Fibroblast of pulmonary artery (primary cell): ENCODE measurements around the gene ATF6B.

Experiments
- DNase-seq: peaks from one replicate; pipeline ENCODE4 v3.0.0-alpha.2; 2010; ENCODE audit warnings: low read depth
- H3K4me3 ChIP-seq: replicated peaks from 2 replicates; pipeline ENCODE4 v1.5.1; 2011; ENCODE audit warnings: low read depth, mild to moderate bottlenecking, control low read depth, low read length, moderate library complexity
- TF ChIP-seq, protein P1 (sequence below): IDR thresholded peaks from 2 replicates; pipeline ENCODE4 v1.5.1; 2011; ENCODE audit warnings: mild to moderate bottlenecking, control low read depth, low read length, inconsistent platforms; ENCODE audit errors: missing control alignments

Gene ATF6B

DNA sequence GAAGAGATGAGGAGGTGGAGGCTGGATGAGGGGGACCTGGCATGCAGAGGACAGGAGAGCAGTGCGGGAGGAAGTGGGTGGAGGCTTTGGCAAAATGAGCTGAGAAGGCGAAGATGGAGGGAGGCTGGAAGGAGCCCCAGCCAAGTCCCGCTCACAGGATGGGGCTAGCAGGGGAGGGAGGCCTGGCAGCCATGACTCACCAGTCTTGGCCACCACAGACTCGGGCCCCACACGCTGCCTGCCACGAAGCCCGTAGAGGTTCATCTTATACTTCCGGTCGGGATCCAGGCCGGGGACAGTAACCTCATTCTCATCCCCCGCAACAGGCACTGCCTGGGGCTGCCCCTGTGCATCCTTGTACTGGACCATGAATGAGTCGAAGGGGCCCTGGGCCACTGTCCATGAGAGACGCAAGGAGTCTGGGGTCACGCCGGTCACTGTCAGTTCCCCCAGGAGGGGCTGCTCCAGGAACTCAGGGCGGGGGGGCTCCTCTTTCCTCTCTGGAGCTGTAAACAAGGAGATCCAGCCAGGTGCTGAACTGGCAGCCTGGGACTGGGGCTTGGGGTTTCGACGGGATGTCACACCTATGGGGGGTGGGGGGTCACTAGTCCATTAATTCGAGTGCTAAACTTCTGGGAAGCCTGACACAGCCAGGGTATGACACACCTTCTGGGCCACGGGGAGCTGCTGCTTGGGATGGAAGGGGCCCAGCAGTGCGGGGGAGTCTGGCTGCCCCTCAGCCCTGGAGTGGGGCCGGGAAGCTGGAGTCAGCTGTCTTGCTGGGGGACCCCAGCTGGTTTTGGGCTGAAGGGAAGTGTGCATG is 46.7 kb downstream of the ATF6B start:
- peak; percentile 91 for DNase-seq
- TF ChIP-seq, protein P1, sequence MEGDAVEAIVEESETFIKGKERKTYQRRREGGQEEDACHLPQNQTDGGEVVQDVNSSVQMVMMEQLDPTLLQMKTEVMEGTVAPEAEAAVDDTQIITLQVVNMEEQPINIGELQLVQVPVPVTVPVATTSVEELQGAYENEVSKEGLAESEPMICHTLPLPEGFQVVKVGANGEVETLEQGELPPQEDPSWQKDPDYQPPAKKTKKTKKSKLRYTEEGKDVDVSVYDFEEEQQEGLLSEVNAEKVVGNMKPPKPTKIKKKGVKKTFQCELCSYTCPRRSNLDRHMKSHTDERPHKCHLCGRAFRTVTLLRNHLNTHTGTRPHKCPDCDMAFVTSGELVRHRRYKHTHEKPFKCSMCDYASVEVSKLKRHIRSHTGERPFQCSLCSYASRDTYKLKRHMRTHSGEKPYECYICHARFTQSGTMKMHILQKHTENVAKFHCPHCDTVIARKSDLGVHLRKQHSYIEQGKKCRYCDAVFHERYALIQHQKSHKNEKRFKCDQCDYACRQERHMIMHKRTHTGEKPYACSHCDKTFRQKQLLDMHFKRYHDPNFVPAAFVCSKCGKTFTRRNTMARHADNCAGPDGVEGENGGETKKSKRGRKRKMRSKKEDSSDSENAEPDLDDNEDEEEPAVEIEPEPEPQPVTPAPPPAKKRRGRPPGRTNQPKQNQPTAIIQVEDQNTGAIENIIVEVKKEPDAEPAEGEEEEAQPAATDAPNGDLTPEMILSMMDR = no peak
- no peak overlapping the region for H3K4me3 ChIP-seq

DNA sequence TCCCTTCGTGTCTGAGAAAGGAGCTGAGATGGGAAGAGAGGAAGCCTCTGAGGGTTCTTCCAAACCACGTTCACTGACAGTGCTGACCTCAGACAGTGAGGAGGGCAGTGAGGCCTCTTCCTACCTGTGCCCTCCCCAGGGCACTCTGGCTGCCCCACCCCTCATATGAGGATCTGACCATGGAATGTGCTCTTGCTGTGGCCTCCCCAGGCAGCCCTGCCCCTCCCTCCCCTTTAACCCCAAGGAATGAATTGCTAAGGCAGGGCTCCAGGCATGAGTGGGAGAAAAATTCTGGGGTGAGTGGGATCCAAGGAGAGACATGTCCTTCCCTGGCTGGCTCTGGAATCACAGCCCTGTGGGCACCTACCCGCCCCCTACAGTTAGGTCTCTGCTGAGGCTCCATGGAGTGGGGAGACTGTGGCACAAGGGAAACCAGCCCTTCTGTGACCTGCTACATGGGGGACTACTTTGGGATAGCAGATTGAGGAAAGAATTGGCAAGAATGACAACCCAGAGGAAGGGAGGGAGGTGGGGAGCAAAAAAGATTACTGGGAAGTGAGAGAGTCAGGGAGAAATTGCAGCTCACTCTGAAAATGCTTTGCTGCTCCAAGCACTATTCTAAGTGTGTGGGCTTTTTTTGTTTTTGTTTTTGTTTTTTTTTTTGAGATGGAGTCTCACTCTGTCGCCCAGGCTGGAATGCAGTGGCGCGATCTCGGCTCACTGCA is 48.3 kb downstream of the ATF6B start:
- TF ChIP-seq, protein P1 = no peak
- no peak overlapping the region for H3K4me3 ChIP-seq
- no peak for DNase-seq

DNA sequence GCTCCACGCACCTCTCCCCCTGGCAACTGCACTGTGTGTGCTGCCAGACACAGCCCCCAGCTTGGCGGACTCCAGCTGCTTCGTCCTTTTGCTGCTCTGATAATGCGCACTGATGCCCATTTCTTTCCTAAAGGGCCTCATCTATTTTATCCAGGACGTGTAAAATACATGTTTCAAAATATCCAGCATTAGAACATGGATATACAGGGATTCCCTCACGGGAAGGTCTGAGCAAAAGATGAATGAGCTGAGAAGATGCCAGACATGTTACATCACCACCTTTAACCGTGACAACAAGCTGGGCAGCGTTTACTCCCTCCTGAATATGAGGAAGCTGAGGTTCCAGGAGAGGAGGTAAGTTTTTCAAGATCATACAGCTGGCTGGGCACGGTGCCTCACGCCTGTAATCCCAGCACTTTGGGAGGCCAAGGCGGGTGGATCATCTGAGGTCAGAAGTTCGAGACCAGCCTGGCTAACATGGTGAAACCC is 51.7 kb downstream of the ATF6B start:
- H3K4me3 ChIP-seq = no peak overlapping the region
- DNase-seq = peak; percentile 91
- TF ChIP-seq, protein P1 = no peak

DNA sequence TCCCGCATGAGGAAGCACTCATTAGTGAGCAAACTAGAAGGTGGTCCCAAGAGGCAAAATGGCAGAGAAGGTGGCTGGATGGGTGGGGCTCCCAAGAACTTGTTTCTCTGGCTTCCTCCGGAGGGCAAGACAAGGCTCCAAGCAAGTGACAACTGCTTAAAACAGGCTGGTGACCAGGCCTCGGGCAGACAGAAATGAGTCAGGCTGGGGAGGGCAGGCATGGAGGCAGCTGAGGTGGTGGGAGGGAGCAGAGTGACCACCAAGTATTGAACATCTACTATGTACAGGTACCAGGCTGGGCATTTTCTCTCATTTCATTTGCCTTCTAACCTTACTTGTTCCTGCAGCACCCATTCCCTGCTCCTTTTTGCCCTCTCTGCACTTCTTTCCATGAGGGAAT is 52.3 kb downstream of the ATF6B start:
- TF ChIP-seq, protein P1 = no peak
- DNase-seq = no peak
- no peak overlapping the region for H3K4me3 ChIP-seq

DNA sequence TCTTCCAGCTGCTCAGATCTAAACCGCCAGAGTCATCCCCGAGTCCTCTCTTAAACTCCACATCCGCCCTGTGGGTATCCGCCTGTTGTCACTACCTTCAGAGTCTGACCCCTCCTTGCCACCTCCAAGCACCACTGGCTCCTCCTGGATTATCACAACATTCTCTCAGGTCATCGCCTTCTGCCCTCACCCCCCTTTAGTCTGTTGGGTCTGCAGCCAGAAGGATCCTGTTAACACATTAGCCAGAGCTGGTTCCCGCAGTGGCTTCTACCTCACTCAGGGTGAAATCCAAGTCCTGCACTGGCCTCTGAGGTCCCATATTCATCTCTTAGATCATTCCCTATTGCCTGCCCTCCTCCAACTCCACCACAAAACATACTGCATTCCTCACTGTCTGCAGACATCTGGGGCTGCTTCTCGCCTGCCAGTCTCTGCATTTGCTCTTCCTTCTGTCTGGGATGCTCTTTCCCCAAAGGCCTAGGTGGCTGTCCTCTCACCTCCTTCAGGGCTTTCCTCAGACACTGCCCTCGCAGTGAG is 53.0 kb downstream of the ATF6B start:
- H3K4me3 ChIP-seq = no peak overlapping the region
- TF ChIP-seq, protein P1 = no peak
- no peak for DNase-seq

DNA sequence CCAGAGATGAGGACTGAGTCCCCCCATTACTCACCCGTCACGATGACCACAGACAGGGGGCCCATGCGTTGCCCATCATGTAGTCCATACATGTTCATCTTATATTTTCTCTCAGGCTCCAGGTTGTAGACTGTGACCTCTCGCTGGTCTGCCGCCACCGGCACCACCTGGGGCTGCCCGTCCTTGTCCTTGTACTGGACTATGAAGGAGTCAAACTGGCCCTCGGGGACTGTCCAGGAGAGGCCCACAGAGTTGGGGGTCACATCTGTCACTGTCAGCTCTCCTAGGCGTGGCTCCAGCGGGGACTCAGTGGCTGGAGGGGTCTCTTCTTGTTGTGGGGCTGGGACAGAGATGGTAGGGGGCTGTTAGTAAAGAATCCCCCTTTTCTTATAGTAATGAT is 54.4 kb downstream of the ATF6B start:
- no peak for DNase-seq
- no peak overlapping the region for H3K4me3 ChIP-seq
- TF ChIP-seq, protein P1 = no peak
